ENCODE measurements around the gene C19orf73. TPM values are rescaled to one million over a fixed set of nuclear protein-coding genes. Genes with fewer than 3 reads are reported as not detected.

Gene C19orf73
- total and polyA plus RNA-seq, 9 of the 15 experiments (the other 6 are each of a cell fraction or from before 2014, with no cell fraction given): 0.08 to 7.4 (median 1.4) TPM

DNA sequence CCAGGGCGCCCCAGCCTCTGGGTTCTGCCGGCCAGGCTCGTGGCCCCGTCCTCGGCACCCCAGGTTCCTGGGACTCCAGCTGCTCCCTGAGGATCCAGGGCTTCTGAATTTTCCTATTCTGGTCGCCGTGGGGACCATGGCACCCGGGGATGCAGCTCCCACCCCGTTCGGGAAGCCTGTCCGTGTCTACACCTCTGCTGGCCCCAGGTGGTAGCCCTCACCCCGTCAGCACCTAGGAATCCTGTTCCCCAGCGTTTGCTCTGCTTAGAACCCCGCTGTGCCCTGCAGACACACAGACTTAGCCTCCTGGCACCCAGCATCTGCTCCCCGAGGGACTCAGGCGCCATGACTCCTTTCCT, 1.4 kb upstream of the C19orf73 start:
- DNase-seq (ENCODE audit: extremely low read depth in 1 of 4, low spot score in 3 of 4) (no peak), ATAC-seq (no peak), FAIRE-seq (no peak)
- in situ Hi-C loops (cut with MboI): no loop called here
- Histone ChIP-seq H3K27me3 (ENCODE audit: control insufficient read depth in 2 of 2, insufficient read depth in 2 of 2, low read length in 2 of 2) (no peaks in the 10 kb centered on the region), H3K4me3 (peak overlapping the region; percentile 53; the same call in 1 of the 2 replicates), H2AFZ (ENCODE audit: low read depth, low read length) (no peak overlapping the region), H4K20me1 (replicated peaks; ENCODE audit: control insufficient read depth, insufficient read depth, low read length) (no peaks in the 10 kb centered on the region; the same call in 1 of the 2 replicates), H3K79me2 (ENCODE audit: control insufficient read depth, insufficient read depth, low read length) (peaks cover 14% of the 10 kb centered on the region; the same call in 2 of the 3 replicates), H3K4me2 (ENCODE audit: insufficient read depth, low read length) (0 out of 2 replicates have a peak overlapping the region, but pooled peaks have one; percentile 64), H3K9me3 (replicated peaks; ENCODE audit: control insufficient read depth, insufficient read depth, low read depth, low read length) (no peaks in the 10 kb centered on the region), H3K9ac (ENCODE audit: insufficient read depth in 1 of 2, low read depth in 2 of 2, low read length in 2 of 2) (peak overlapping the region in 1 of 2 experiments; percentile 94; a peak in 2 of 4 replicates), H3K9me1 (ENCODE audit: control insufficient read depth, insufficient read depth, low read length) (no peaks in the 10 kb centered on the region), H3K27ac (ENCODE audit: extremely low read depth, low read depth, low read length) (no peak overlapping the region), H3K36me3 (ENCODE audit: control insufficient read depth, insufficient read depth, low read length) (peaks cover 11% of the 10 kb centered on the region), H3K4me1 (replicated peaks in 1 of 2; ENCODE audit: control insufficient read depth in 2 of 2, insufficient read depth in 2 of 2, low read length in 2 of 2) (peaks cover 26 to 58% of the 10 kb centered on the region in 2 experiments)
- intact Hi-C loops (cut with micrococcal nuclease): no loop called here
- CTCF ChIA-PET (ENCODE audit: low intra/inter-chr PET ratio): no interaction called here
- no TSS peak for BruUV-seq (replicated peaks)
- TF ChIP-seq RHOXF2B (CRISPR knock-in tag; conservative IDR thresholded peaks at IDR 0.05): no peak
- TF ChIP-seq, protein P1, sequence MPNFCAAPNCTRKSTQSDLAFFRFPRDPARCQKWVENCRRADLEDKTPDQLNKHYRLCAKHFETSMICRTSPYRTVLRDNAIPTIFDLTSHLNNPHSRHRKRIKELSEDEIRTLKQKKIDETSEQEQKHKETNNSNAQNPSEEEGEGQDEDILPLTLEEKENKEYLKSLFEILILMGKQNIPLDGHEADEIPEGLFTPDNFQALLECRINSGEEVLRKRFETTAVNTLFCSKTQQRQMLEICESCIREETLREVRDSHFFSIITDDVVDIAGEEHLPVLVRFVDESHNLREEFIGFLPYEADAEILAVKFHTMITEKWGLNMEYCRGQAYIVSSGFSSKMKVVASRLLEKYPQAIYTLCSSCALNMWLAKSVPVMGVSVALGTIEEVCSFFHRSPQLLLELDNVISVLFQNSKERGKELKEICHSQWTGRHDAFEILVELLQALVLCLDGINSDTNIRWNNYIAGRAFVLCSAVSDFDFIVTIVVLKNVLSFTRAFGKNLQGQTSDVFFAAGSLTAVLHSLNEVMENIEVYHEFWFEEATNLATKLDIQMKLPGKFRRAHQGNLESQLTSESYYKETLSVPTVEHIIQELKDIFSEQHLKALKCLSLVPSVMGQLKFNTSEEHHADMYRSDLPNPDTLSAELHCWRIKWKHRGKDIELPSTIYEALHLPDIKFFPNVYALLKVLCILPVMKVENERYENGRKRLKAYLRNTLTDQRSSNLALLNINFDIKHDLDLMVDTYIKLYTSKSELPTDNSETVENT (CRISPR knock-in tag; IDR thresholded peaks at IDR 0.05): no peak
- TF ChIP-seq ATF2 (CRISPR knock-in tag; IDR thresholded peaks at IDR 0.05): 0 out of 2 replicates have a peak, but pooled peaks have one; percentile 3
- 0 out of 2 replicates have a peak, but pooled peaks have one; percentile 13 for TF ChIP-seq MIER1 (IDR thresholded peaks at IDR 0.05; ENCODE audit: low read depth)
- TF ChIP-seq PTBP1 (IDR thresholded peaks at IDR 0.05; ENCODE audit: low read depth, low read length): no peak
- TF ChIP-seq CREM (IDR thresholded peaks at IDR 0.05; ENCODE audit: low read depth): no peak
- TF ChIP-seq MBD1 (CRISPR knock-in tag; IDR thresholded peaks at IDR 0.05): no peak
- 38% methylated on average over 12 of the region's 16 CpGs for WGBS (ENCODE audit: insufficient coverage, low coverage, missing lambda C conversion rate)
- POLR2A ChIA-PET: interaction anchor here (0.6 to 1.4 kb wide), 6 partner anchors 9 to 248 kb away, joined by 3 to 6 read pairs (median 4); partner anchors contain the start of gene PPP1R15A

Data from K562 (cell line).